Astrocyte (in vitro differentiated cells and primary cell): Measurements from ENCODE around the gene GHDC.
"Not testable (repeated sequence)": the region's sequence is repeated elsewhere in the genome, so short reads cannot be mapped to it uniquely, and the experiment has no call there.

Experiments
- CTCF ChIP-seq: IDR thresholded peaks from 2 replicates; pipeline ENCODE4 v1.5.1; 2011; ENCODE audit warnings: low read depth, mild to moderate bottlenecking, inconsistent platforms, low read length, moderate library complexity; ENCODE audit not compliant: insufficient read depth
- EZH2 ChIP-seq: IDR thresholded peaks from 2 replicates; pipeline ENCODE4 v1.6.1; 2012; ENCODE audit warnings: mild to moderate bottlenecking, low read length, inconsistent platforms; ENCODE audit not compliant: insufficient read depth

DNA sequence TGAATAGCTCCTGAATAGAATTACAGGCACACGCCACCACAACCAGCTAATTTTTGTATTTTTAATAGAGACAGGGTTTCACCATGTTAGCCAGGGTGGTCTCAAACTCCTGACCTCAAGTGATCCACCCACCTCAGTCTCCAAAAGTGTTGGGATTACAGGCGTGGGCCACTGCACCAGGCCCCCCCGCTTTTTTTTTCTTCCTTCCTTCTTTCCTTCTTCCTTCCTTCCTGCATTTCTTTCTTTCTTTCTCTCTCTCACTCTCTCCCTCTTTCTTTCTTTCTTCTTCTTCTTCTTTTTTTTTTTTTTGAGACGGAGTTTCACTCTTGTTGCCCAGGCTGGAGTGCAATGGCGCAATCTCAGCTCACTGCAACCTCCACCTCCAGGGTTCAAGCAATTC, 8.1 kb downstream of the GHDC start:
- TF ChIP-seq CTCF, EZH2: not testable (repeated sequence)
